ENCODE measurements around the gene VKORC1L1.
A peak's percentile ranks its signal among the peaks of the same experiment; 100 is the strongest.
"Not testable (repeated sequence)": the region's sequence is repeated elsewhere in the genome, so short reads cannot be mapped to it uniquely, and the experiment has no call there.

VKORC1L1 gene

DNA sequence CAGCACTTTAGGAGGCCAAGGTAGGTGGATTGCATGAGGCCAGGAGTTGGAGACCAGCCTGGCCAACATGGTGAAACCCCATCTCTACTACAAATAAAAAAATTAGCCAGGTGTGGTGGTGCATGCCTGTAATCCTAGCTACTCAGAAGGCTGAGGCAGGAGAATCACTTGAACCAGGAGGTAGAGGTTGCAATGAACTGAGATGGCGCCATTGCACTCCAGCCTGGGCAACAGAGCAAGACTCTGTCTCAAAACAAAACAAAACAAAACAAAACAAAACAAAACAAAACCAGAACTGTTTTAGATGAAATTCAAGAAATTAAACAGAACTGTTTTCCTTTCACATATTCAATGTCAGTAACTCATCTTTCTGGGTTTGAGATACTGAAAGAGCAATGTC is 115.6 kb downstream of the VKORC1L1 start:
- not testable (repeated sequence) for ATAC-seq

DNA sequence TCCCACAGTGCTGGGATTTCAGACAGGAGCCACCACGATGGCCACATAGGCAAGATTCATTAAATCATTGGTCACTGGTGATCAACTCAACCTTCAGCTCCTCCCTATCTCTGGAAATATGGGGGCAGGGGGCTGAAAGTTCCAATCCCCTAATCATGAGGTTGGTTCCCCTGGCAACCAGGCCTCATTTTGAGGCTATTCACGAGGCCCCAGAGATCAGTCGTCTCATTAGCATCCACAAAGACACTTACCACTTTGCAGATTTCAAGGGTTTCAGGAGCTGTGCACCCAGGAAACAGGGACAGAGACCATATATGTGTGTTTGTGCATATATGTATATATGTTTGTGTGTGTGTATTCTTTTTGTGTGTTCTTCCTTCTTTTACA is 116.8 kb downstream of the VKORC1L1 start:
- ATAC-seq, result no peak
- TF ChIP-seq RARB (CRISPR knock-in tag; IDR thresholded peaks at IDR 0.05), result no peak
- no peak for TF ChIP-seq TCF4 (CRISPR knock-in tag; IDR thresholded peaks at IDR 0.05; ENCODE audit: borderline replicate concordance)
- TF ChIP-seq, protein P1, sequence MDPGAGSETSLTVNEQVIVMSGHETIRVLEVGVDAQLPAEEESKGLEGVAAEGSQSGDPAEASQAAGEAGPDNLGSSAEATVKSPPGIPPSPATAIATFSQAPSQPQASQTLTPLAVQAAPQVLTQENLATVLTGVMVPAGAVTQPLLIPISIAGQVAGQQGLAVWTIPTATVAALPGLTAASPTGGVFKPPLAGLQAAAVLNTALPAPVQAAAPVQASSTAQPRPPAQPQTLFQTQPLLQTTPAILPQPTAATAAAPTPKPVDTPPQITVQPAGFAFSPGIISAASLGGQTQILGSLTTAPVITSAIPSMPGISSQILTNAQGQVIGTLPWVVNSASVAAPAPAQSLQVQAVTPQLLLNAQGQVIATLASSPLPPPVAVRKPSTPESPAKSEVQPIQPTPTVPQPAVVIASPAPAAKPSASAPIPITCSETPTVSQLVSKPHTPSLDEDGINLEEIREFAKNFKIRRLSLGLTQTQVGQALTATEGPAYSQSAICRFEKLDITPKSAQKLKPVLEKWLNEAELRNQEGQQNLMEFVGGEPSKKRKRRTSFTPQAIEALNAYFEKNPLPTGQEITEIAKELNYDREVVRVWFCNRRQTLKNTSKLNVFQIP (CRISPR knock-in tag; IDR thresholded peaks at IDR 0.05; ENCODE audit: borderline replicate concordance, low read depth), result no peak
- TF ChIP-seq ZNF70 (CRISPR knock-in tag; IDR thresholded peaks at IDR 0.05), result no peak
- TF ChIP-seq, protein P2, sequence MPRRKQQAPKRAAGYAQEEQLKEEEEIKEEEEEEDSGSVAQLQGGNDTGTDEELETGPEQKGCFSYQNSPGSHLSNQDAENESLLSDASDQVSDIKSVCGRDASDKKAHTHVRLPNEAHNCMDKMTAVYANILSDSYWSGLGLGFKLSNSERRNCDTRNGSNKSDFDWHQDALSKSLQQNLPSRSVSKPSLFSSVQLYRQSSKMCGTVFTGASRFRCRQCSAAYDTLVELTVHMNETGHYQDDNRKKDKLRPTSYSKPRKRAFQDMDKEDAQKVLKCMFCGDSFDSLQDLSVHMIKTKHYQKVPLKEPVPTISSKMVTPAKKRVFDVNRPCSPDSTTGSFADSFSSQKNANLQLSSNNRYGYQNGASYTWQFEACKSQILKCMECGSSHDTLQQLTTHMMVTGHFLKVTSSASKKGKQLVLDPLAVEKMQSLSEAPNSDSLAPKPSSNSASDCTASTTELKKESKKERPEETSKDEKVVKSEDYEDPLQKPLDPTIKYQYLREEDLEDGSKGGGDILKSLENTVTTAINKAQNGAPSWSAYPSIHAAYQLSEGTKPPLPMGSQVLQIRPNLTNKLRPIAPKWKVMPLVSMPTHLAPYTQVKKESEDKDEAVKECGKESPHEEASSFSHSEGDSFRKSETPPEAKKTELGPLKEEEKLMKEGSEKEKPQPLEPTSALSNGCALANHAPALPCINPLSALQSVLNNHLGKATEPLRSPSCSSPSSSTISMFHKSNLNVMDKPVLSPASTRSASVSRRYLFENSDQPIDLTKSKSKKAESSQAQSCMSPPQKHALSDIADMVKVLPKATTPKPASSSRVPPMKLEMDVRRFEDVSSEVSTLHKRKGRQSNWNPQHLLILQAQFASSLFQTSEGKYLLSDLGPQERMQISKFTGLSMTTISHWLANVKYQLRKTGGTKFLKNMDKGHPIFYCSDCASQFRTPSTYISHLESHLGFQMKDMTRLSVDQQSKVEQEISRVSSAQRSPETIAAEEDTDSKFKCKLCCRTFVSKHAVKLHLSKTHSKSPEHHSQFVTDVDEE (CRISPR knock-in tag; IDR thresholded peaks at IDR 0.05), result no peak
- TF ChIP-seq OSR1 (CRISPR knock-in tag; IDR thresholded peaks at IDR 0.05), result no peak
- no peak for TF ChIP-seq ESRRG (CRISPR knock-in tag; IDR thresholded peaks at IDR 0.05)
- TF ChIP-seq ZC3H10 (CRISPR knock-in tag; IDR thresholded peaks at IDR 0.05), result no peak
- no peak for TF ChIP-seq ARNTL (CRISPR knock-in tag; IDR thresholded peaks at IDR 0.05; ENCODE audit: borderline replicate concordance, low read depth)
- TF ChIP-seq ISL1 (CRISPR knock-in tag; IDR thresholded peaks at IDR 0.05), result no peak
- no peak for TF ChIP-seq CSDC2 (CRISPR knock-in tag; IDR thresholded peaks at IDR 0.05)
- no peak for TF ChIP-seq ZNF8 (CRISPR knock-in tag; IDR thresholded peaks at IDR 0.05)
- TF ChIP-seq, protein P3, sequence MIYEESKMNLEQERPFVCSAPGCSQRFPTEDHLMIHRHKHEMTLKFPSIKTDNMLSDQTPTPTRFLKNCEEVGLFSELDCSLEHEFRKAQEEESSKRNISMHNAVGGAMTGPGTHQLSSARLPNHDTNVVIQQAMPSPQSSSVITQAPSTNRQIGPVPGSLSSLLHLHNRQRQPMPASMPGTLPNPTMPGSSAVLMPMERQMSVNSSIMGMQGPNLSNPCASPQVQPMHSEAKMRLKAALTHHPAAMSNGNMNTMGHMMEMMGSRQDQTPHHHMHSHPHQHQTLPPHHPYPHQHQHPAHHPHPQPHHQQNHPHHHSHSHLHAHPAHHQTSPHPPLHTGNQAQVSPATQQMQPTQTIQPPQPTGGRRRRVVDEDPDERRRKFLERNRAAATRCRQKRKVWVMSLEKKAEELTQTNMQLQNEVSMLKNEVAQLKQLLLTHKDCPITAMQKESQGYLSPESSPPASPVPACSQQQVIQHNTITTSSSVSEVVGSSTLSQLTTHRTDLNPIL (CRISPR knock-in tag; IDR thresholded peaks at IDR 0.05; ENCODE audit: low read depth), result no peak
- TF ChIP-seq ZFP3 (CRISPR knock-in tag; IDR thresholded peaks at IDR 0.05), result no peak

DNA sequence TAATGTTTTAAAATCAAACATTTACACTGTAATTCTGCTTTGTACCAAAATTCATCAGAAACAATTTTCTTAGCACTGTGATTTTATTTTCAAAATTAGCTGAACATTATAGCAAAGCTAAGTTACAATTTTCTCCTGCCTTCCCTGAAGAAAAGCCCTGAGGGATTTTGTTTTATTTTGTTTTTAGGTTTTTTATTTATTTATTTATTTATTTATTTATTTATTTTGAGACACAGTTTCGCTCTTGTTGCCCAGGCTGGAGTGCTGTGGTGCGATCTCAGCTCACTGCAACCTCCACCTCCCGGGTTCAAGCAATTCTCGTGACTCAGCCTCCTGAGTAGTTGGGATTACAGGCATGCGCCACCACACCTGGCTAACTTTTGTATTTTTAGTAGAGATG is 119.0 kb downstream of the VKORC1L1 start:
- not testable (repeated sequence) for ATAC-seq

DNA sequence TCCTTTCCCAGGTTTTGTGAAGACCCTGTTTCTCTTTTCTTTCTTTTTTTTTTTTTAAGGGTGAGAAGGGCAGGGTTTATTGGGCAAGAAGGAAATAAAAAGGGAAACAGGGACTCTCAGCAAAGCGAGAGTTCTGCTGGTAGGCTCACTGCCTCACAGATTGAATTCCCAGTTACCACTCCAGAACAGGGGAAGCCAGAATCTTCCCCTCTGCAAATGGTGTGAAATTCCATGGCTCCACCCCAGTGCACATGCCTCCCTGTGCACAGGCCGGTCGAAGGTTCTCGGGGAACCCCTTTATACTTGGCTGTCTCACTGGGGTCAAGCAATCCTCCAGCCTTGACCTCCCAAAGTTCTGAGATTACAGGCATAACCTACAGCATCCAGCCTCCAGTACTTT is 119.7 kb downstream of the VKORC1L1 start:
- ATAC-seq, result no peak

DNA sequence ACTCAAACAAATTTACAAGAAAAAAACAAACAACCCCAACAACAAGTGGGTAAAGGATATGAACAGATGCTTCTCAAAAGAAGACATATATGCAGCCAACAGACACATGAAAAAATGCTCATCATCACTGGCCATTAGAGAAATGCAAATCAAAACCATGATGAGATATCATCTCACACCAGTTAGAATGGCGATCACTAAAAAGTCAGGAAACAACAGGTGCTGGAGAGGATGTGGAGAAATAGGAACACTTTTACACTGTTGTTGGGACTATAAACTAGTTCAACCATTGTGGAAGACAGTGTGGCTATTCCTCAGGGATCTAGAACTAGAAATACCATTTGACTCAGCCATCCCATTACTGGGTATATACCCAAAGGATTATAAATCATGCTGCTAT is 122.1 kb downstream of the VKORC1L1 start:
- not testable (repeated sequence) for ATAC-seq

More for the DNA sequence above, 119.7 kb downstream of the VKORC1L1 start:
- TF ChIP-seq ZNF70 (CRISPR knock-in tag; IDR thresholded peaks at IDR 0.05), result no peak
- TF ChIP-seq ZC3H10 (CRISPR knock-in tag; IDR thresholded peaks at IDR 0.05), result no peak
- TF ChIP-seq, protein P1 (CRISPR knock-in tag; IDR thresholded peaks at IDR 0.05; ENCODE audit: borderline replicate concordance, low read depth), result no peak

DNA sequence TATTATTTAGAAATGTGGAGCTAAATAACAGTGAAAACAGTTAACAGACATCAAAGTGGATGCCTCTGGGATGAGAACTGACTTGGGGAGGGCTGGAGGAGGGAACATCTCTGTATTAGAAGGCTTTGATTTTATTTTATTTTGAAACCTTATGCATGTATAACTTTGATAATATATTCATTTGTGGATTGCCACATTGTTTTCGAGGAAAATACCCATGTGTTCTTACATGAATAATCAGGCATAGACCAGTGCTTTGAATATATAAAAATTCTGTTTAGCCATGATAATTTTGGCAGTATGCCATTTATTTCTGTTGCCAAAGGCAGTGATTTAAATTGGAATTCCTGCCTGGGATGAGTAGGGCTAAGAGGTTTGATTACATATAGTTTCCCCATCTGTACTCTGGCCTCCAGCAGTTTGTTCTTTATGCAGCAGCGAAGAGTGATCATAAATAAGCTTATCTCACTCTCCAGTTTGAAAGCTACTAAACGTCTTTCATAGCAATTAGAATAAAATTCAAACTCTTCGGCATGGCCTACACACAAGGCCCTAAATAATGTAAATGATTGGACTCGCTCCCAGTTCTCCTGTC is 128.0 kb downstream of the VKORC1L1 start:
- peak; percentile 79 for ATAC-seq

DNA sequence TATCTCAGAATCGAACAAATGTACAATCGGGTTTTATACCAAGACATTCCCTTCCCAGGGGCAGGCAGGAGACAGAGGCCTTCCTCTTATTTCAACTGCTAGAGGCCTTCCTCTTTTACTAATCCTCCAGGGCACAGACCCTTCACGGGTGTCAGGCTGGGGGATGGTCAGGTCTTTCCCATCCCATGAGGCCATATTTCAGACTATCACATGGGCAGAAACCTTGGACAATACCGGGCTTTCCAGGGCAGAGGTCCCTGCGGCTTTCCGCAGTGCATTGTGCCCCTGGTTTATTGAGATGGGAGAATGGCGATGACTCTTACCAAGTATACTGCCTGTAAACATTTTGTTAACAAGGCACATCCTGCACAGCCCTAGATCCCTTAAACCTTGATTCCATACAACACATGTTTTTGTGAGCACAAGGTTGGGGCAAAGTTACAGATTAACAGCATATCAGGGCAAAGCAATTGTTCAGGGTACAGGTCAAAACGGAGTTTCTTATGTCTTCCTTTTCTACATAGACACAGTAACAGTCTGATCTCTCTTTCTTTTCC is 132.3 kb downstream of the VKORC1L1 start:
- not testable (repeated sequence) for ATAC-seq

All from SK-N-SH treated with all-trans-retinoic acid at 6 μM for 48 hours (cell line).